HCT116 (cell line): ENCODE results near the gene SLC66A3. TPM values are rescaled to one million over a fixed set of nuclear protein-coding genes. Genes with fewer than 3 reads are reported as not detected.

Experiments
- ATAC-seq: fragments of 200-7000 bp; cut with Tn5 transposase; 2 replicates; pipeline ENCODE4 v1.9.1; 2020; ENCODE audit warnings: mild to moderate bottlenecking, moderate library complexity
- BruUV-seq: library from RNA; stranded (reverse); fragments of 400-500 nt; replicated peaks from 2 replicates; lab custom pipeline; 2021; lab: Mats Ljungman, UMichigan
- CTCF ChIA-PET: fragments of 300-600 bp; sonication (Branson Sonifier 250); formaldehyde crosslinking; loops from one replicate; lab custom pipeline; 2021; ENCODE audit warnings: antibody characterized with exemption; lab: Charles Lee
- POLR2A ChIA-PET: fragments of 300-600, 350-600 bp; sonication (Branson Sonifier 250); formaldehyde crosslinking; loops from one replicate; lab custom pipeline; 2021; ENCODE audit warnings: antibody characterized with exemption; lab: Charles Lee
- RAD21 ChIA-PET, 2 experiments: fragments of 300-600 bp; sonication (Branson Sonifier 250); formaldehyde crosslinking; loops; one replicate each; lab custom pipeline; 2023; ENCODE audit warnings: low total read pairs in 2 of 2; ENCODE audit not compliant: uncharacterized antibody in 2 of 2, unreplicated experiment in 2 of 2, low non-redundant PET in 1 of 2; lab: Charles Lee
- DNase-seq: peaks from one replicate; pipeline ENCODE4 v3.0.0-alpha.2; 2010; ENCODE audit warnings: low read depth, low spot score
- H2AFZ ChIP-seq: fragments of 200-600 bp; shearing (Covaris generic), sonication (generic); 2 replicates; pipeline ENCODE4 v1.6.1; 2017; ENCODE audit warnings: low read depth, mixed run types, mixed read lengths, antibody characterized with exemption, low read length; ENCODE audit not compliant: poor library complexity, severe bottlenecking
- H3K27ac ChIP-seq: 2 replicates; pipeline ENCODE4 v1.5.1; 2012; ENCODE audit warnings: low read depth, low read length
- H3K27me3 ChIP-seq: fragments of 200-600 bp; sonication (generic); 2 replicates; pipeline ENCODE4 v1.6.1; 2016; ENCODE audit warnings: mixed run types, low read length, mixed read lengths; ENCODE audit not compliant: insufficient read depth
- H3K36me3 ChIP-seq, 2 experiments: fragments of 200-500 bp in 1 of 2; fragments of 200-600 bp in 1 of 2; sonication (Bioruptor generic) in 1 of 2; sonication (generic) in 1 of 2; 2 replicates each; pipeline versions ENCODE4 v1.5.1 to v1.6.1; 2014 to 2016; ENCODE audit warnings: low read length in 2 of 2, inconsistent platforms in 1 of 2, mixed read lengths in 1 of 2, mixed run types in 1 of 2; ENCODE audit not compliant: insufficient read depth in 2 of 2, control insufficient read depth in 1 of 2
- H3K4me1 ChIP-seq, 2 experiments: fragments of 200-600 bp in 1 of 2; sonication (generic) in 1 of 2; 2 replicates each; pipeline versions ENCODE4 v1.5.1 to v1.6.1; 2012 to 2017; ENCODE audit warnings: low read length in 2 of 2, inconsistent platforms in 1 of 2, mild to moderate bottlenecking in 1 of 2, mixed read lengths in 1 of 2, mixed run types in 1 of 2, moderate library complexity in 1 of 2; ENCODE audit not compliant: insufficient read depth in 2 of 2, control insufficient read depth in 1 of 2
- H3K4me2 ChIP-seq: fragments of 200-600 bp; sonication (generic); 2 replicates; pipeline ENCODE4 v1.6.1; 2017; ENCODE audit warnings: mixed run types, low read length, mixed read lengths
- H3K4me3 ChIP-seq, 2 experiments: fragments of 200-600 bp in 1 of 2; sonication (generic) in 1 of 2; replicated peaks in 1 of 2; 2 replicates each; pipeline ENCODE4 v1.5.1; 2011 to 2016; ENCODE audit warnings: low read length in 2 of 2, control low read depth in 1 of 2, low read depth in 1 of 2, mild to moderate bottlenecking in 1 of 2, mixed read lengths in 1 of 2, mixed run types in 1 of 2
- H3K79me2 ChIP-seq: fragments of 200-600 bp; sonication (generic); 2 replicates; pipeline ENCODE4 v1.6.1; 2017; ENCODE audit warnings: mild to moderate bottlenecking, mixed run types, low read length, moderate library complexity, mixed read lengths; ENCODE audit not compliant: insufficient read depth
- H3K9ac ChIP-seq: fragments of 200-600 bp; sonication (generic); 2 replicates; pipeline ENCODE4 v1.6.1; 2016; ENCODE audit warnings: low read length, mixed read lengths
- H3K9me2 ChIP-seq: fragments of 200-600 bp; sonication (generic), shearing (Covaris generic); 2 replicates; pipeline ENCODE4 v1.6.1; 2017; ENCODE audit warnings: mixed run types, mild to moderate bottlenecking, moderate library complexity; ENCODE audit not compliant: insufficient read depth
- H3K9me3 ChIP-seq, 2 experiments: fragments of 200-500 bp in 1 of 2; fragments of 200-600 bp in 1 of 2; sonication (Bioruptor generic) in 1 of 2; sonication (generic) in 1 of 2; 2 replicates each; pipeline ENCODE4 v1.6.1; 2014 to 2017; ENCODE audit warnings: low read length in 2 of 2, mixed read lengths in 2 of 2, inconsistent platforms in 1 of 2, low read depth in 1 of 2, mild to moderate bottlenecking in 1 of 2, mixed run types in 1 of 2, moderate library complexity in 1 of 2; ENCODE audit not compliant: control insufficient read depth in 1 of 2, insufficient read depth in 1 of 2
- H4K20me1 ChIP-seq: fragments of 200-600 bp; sonication (generic), shearing (Covaris generic); 2 replicates; pipeline ENCODE4 v1.6.1; 2017; ENCODE audit warnings: mixed run types, mild to moderate bottlenecking, moderate library complexity; ENCODE audit not compliant: insufficient read depth
- CBX3 ChIP-seq: IDR thresholded peaks from 2 replicates; pipeline ENCODE4 v1.6.1; 2012; ENCODE audit warnings: low read depth
- RAD21 ChIP-seq: IDR thresholded peaks from 2 replicates; pipeline ENCODE4 v1.6.1; 2012; ENCODE audit warnings: low read depth, mild to moderate bottlenecking
- intact Hi-C: fragments of 100-400 bp; cut with micrococcal nuclease; formaldehyde crosslinking; loops from 2 replicates; pipeline ENCODE4 v1.10.0; 2022
- total RNA-seq: library from RNA; stranded (reverse); gene quantifications from one replicate; pipeline ENCODE4 v1.2.1, GENCODE V29; 2021; ENCODE audit not compliant: unreplicated experiment
- TF ChIP-seq, protein P1 (sequence below): IDR thresholded peaks from 2 replicates; pipeline ENCODE4 v1.6.1; 2012; ENCODE audit warnings: low read depth
- TF ChIP-seq, protein P2 (sequence below), 3 experiments: fragments of 200-600 bp in 1 of 3; sonication (generic) in 1 of 3; IDR thresholded peaks in 2 of 3; conservative IDR thresholded peaks in 1 of 3; 2 replicates each; pipeline ENCODE4 v1.5.1; 2012 to 2017; ENCODE audit warnings: low read depth in 2 of 3, low read length in 2 of 3, antibody characterized with exemption in 1 of 3, borderline replicate concordance in 1 of 3, control low read depth in 1 of 3, mild to moderate bottlenecking in 1 of 3, mixed read lengths in 1 of 3, mixed run types in 1 of 3, moderate library complexity in 1 of 3; ENCODE audit not compliant: insufficient read depth in 1 of 3

Gene SLC66A3
- total RNA-seq, 1 experiment from 2014 or later, result 15.9 TPM

DNA sequence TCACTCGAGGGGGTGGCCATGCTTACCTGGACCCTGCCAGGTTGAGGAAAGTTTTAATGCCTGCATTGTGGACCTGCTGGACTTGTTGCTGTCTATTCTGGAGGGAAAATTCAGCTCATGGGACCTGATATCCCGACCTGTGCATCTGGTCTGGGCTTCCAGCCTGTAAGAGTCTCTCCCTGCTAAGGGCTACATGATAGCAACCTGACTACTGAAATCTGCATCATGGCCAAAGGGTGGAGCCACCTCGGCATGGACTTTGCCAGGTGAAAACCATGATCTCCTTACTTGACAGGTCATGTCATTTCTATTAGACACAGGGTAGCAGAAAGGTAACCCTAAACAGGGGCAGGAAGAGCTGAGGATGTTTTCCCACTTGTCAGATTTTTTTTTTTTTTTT lies 12.9 kb upstream of the SLC66A3 start:
- CTCF ChIA-PET, result interaction anchor here (1.4 kb wide), 1 partner anchor 10 kb away, joined by 3 read pairs; no protein-coding TSS in a partner anchor
- no peaks in the 10 kb centered on the region for H4K20me1 ChIP-seq
- TF ChIP-seq, protein P1, sequence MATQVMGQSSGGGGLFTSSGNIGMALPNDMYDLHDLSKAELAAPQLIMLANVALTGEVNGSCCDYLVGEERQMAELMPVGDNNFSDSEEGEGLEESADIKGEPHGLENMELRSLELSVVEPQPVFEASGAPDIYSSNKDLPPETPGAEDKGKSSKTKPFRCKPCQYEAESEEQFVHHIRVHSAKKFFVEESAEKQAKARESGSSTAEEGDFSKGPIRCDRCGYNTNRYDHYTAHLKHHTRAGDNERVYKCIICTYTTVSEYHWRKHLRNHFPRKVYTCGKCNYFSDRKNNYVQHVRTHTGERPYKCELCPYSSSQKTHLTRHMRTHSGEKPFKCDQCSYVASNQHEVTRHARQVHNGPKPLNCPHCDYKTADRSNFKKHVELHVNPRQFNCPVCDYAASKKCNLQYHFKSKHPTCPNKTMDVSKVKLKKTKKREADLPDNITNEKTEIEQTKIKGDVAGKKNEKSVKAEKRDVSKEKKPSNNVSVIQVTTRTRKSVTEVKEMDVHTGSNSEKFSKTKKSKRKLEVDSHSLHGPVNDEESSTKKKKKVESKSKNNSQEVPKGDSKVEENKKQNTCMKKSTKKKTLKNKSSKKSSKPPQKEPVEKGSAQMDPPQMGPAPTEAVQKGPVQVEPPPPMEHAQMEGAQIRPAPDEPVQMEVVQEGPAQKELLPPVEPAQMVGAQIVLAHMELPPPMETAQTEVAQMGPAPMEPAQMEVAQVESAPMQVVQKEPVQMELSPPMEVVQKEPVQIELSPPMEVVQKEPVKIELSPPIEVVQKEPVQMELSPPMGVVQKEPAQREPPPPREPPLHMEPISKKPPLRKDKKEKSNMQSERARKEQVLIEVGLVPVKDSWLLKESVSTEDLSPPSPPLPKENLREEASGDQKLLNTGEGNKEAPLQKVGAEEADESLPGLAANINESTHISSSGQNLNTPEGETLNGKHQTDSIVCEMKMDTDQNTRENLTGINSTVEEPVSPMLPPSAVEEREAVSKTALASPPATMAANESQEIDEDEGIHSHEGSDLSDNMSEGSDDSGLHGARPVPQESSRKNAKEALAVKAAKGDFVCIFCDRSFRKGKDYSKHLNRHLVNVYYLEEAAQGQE, result no peak
- TF ChIP-seq RAD21 (peak; percentile 33), CBX3 (no peak)
- TF ChIP-seq, protein P2, sequence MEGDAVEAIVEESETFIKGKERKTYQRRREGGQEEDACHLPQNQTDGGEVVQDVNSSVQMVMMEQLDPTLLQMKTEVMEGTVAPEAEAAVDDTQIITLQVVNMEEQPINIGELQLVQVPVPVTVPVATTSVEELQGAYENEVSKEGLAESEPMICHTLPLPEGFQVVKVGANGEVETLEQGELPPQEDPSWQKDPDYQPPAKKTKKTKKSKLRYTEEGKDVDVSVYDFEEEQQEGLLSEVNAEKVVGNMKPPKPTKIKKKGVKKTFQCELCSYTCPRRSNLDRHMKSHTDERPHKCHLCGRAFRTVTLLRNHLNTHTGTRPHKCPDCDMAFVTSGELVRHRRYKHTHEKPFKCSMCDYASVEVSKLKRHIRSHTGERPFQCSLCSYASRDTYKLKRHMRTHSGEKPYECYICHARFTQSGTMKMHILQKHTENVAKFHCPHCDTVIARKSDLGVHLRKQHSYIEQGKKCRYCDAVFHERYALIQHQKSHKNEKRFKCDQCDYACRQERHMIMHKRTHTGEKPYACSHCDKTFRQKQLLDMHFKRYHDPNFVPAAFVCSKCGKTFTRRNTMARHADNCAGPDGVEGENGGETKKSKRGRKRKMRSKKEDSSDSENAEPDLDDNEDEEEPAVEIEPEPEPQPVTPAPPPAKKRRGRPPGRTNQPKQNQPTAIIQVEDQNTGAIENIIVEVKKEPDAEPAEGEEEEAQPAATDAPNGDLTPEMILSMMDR (IDR thresholded peaks at IDR 0.05 in 2 of 3, conservative IDR thresholded peaks at IDR 0.05 in 1 of 3; ENCODE audit: borderline replicate concordance in 1 of 3, insufficient read depth in 1 of 3, low read depth in 2 of 3, low read length in 2 of 3), result 0 out of 6 replicates have a peak, but pooled peaks of 1 of the 3 experiments have one; percentile 16
- TF ChIP-seq, all 23 proteins: peak for 2
- ATAC-seq (peak; percentile 55; the same call in 1 of the 2 replicates), DNase-seq (no peak)
- Histone ChIP-seq H3K36me3 (no peaks in the 10 kb centered on the region), H3K9me3 (no peaks in the 10 kb centered on the region), H3K4me3 (no peak overlapping the region), H3K27me3 (no peaks in the 10 kb centered on the region), H3K9me2 (no peaks in the 10 kb centered on the region), H3K9ac (no peak overlapping the region), H3K79me2 (no peaks in the 10 kb centered on the region), H3K4me2 (no peak overlapping the region), H3K4me1 (no peaks in the 10 kb centered on the region), H3K27ac (no peak overlapping the region), H2AFZ (no peak overlapping the region)
- intact Hi-C loops, result no loop called here
- RAD21 ChIA-PET, result interaction anchor here in 1 of 2 experiments (0.7 kb wide), 1 partner anchor 10 kb away, joined by 4 read pairs; no protein-coding TSS in a partner anchor
- BruUV-seq, result no TSS peak
- POLR2A ChIA-PET, result no interaction called here
